HG02938 (cell line): ENCODE data around the gene CLRN2.
"Not testable (repeated sequence)": the region's sequence is repeated elsewhere in the genome, so short reads cannot be mapped to it uniquely, and the experiment has no call there.

Experiments
- ATAC-seq: cut with Tn5 transposase; IDR thresholded peaks from one replicate; pipeline ENCODE4 v1.9.1; 2021; ENCODE audit warnings: mild to moderate bottlenecking, moderate library complexity; ENCODE audit not compliant: unreplicated experiment

CLRN2 gene

DNA sequence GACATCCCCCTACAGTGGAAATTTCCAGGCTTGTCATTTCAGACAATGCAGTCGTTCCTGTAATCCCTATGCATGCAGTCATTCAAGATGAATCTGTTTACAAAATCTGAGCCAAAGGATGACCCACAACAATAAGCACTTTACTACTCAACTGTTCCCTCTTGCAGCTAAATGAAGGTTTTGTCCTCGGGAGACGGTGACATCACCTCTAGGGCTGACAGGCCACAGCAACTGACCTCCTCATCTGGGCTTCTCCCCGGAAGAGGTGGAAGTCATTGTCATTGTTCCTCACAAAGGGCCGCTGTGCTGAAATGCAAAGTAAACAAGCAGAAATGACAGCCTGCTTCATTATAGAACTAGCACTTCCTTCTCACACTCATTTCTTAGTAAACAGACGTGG lies 29.2 kb downstream of the CLRN2 start:
- no peak for ATAC-seq

- ATAC-seq = no peak
These were observed 29.9 kb downstream of the CLRN2 start for GRCh38 chr4:17544831-17545234.

DNA sequence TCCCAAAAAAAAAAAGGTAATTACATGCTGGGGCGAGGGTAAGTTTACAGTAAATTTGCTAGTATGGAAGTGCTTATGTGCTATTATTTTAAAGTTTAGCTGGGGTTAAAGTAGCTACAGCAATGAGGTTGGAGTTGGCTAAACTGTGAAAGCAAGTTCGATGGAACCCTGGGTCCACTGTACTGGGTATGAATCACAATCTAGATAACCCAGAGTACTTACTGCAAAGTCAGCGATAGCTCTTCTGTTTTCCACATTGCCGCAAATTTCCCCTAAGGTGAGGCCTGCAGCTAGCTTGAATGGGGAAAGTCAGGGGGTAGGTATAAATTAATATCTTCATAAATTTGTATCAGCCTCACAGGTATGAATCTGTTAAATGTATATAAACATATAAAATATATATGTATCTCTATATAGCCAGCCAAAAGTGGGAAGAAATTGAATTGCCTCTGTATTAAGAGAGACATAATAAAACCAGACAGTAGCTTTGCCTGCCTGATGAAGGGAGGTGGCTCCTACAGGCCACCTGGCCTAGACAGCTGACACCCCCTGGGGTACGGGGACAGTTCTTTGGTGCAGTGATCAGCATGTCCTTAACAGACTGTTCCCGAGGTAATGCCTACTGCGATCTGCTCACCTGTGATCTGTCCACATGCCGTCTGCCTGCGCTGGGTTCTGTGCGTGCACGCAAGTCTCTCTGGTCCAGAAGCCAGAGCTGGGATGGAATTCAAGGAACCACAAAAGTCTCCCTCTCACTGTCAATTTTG lies 30.6 kb downstream of the CLRN2 start:
- no peak for ATAC-seq

DNA sequence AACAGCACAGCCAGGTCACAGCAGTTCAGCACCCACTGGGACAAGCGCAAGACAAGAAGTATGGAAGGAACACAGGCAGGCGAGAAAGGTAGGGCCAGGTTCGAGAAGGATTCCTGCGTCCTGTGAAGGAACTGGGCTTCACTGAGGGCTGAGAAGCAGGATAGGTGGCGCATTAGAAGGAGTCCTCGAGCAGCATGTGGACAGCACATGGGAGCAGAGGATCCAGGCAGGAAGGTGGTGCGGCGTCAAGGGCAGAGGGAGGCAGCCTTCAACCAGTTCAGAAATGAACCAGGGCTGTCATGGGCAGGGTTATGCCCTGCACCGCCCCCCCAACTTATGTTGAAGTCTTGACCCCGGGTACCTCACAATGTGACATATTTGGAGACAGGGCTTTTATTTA lies 31.3 kb downstream of the CLRN2 start:
- ATAC-seq = no peak

- no peak for ATAC-seq
These were observed 31.7 kb downstream of the CLRN2 start for GRCh38 chr4:17546678-17547077.

DNA sequence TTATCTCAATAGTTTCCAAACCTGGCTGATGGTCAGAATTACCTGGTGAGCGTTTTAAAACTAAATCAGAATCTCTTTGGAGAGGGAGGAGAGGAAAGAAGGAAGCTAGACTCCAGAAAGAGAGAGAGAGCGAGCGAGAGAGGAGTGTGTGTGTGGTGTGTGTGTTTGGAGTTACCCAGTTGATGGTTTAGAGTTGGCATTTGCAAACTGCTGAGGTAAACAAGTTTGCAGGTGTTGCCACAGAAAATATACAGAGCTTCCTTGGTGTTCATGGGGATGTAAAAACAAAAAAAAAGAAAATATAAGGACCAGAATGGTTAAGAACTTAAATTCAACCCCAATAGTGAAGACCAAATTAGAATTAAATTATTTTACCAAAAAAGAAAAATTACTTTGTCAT lies 35.6 kb downstream of the CLRN2 start:
- no peak for ATAC-seq

DNA sequence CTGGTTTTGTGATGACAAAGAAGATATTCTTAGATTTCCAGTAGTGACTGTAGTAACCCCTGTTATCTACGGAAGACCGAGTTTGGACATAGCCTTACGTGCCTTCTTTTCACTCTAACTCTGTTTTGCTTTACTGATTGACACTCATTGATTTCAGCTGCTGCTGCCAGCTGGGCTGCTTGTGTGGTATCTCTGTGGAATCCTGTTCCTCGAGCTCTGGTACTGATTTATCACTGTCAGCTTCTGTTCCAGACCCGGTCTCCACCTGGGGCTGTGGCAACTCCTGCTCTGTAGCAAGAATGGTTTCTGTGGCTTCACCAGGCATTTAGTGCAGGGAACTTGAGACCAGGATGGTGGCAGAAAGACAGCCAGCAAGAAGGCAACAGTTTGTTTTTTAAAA lies 37.5 kb downstream of the CLRN2 start:
- no peak for ATAC-seq

DNA sequence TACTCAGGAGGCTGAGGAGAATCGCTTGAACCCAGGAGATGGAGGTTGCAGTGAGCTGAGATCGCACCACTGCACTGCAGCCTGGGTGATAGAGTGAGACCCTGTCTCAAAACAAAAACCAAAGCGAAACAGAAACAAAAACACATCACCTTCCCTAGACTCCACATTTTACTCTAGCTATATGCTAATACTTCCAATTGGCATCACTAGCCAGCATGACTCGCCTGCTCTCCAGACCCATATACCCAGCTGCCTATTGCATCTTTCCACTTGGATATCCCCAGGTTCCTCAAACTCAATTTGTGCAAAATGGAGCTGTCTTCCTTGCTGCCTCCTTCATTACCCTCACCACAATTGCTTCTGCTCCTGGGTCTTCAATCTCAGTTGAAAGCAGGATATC lies 39.6 kb downstream of the CLRN2 start:
- ATAC-seq = no peak

- no peak for ATAC-seq
These were observed 41.5 kb downstream of the CLRN2 start for GRCh38 chr4:17556498-17556897.

DNA sequence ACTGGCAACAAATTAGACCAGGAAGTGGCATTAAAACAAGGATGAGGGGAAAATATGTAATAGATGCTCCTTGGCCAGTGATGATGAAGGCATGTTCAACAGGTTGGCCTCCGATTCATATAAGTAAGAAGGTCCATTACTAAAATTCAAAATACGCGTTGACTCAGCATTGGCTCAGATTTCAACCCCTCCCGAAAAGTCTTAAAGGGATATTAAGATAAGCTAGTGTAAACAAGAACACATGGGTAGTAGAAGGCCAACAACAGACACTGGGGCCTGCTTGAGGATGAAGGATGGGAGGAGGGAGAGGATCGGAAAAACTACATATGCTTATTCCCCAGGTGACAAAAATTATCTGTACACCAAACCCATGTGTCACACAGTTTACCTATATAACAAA lies 42.9 kb downstream of the CLRN2 start:
- ATAC-seq = no peak

GRCh38 chr4:17558941-17559708 lies 44.2 kb downstream of the CLRN2 start:
- no peak for ATAC-seq

DNA sequence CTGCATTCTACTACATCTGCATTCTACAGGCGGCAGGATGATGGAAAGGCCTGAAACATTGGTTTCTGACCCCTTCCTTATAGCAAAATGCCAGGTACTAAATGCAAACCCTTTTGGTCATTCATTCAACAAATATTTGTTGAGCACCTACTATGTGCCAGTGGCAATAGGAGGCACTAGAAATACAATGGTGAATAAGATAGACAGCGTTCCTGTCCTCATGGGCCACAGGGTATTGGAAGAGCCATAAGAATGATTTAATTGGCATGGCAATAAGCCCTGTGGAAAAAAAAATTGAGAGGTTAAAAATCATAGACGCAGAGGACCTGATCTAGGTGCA lies 44.7 kb downstream of the CLRN2 start:
- no peak for ATAC-seq

- no peak for ATAC-seq
These were observed 45.2 kb downstream of the CLRN2 start for GRCh38 chr4:17560065-17560673.

GRCh38 chr4:17561195-17561909 lies 46.4 kb downstream of the CLRN2 start:
- ATAC-seq = no peak

- ATAC-seq = no peak
These were observed 47.2 kb downstream of the CLRN2 start for GRCh38 chr4:17562157-17562556.

GRCh38 chr4:17565846-17566245 lies 50.9 kb downstream of the CLRN2 start:
- ATAC-seq = no peak

DNA sequence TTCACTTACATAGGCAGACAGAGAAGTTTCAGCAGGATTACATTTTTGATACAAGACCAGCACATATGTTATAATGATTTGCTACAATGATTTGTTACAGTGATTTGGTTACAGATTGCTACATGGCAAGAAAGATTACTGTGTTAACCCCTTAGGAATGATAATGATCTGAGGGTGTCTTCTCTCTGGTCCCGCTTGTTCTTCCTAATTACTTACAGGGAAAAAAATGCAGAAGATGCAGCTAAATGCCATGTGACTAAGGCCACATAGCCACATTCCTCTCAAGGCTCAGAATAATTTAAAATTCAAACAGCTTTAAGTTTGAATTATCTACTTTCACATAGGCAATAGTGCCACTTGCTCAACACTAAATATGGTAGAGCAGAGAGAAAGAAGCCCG lies 52.3 kb downstream of the CLRN2 start:
- no peak for ATAC-seq

GRCh38 chr4:17574206-17574605 lies 59.2 kb downstream of the CLRN2 start:
- ATAC-seq = no peak

DNA sequence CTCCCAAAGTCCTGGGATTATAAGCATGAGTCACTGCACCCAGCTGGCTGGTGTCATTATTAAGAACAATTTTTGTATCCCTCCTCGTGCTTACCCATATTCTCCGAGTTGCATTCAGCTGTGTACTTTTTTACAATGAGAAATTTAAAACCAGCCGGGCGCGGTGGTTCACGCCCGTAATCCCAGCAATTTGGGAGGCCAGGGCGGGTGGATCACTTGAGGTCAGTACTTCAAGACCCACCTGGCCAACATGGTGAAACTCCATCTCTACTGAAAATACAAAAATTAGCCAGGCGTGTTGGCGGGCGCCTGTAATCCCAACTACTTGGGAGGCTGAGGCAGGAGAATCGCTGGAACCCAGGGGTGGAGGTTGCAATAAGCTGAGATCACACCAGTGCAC lies 60.2 kb downstream of the CLRN2 start:
- ATAC-seq = not testable (repeated sequence)
